NB4 (cell line): ENCODE results near the gene SLC27A5.
"Not testable (repeated sequence)": the region's sequence is repeated elsewhere in the genome, so short reads cannot be mapped to it uniquely, and the experiment has no call there.

Experiments
- DNase-seq: peaks from one replicate; pipeline ENCODE4 v3.0.0; 2010; ENCODE audit warnings: low read depth
- H3K4me3 ChIP-seq: one replicate; pipeline ENCODE4 v1.5.1; 2011; ENCODE audit warnings: mild to moderate bottlenecking, low read depth, low read length, moderate library complexity
- CTCF ChIP-seq: IDR thresholded peaks from one replicate; pipeline ENCODE4 v1.5.1; 2012; ENCODE audit warnings: low read depth, low read length
- MAX ChIP-seq: IDR thresholded peaks from 2 replicates; pipeline ENCODE4 v1.6.1; 2011; ENCODE audit warnings: low read depth, low read length
- MYC ChIP-seq: IDR thresholded peaks from 2 replicates; pipeline ENCODE4 v1.6.1; 2011; ENCODE audit warnings: low read depth, low read length
- POLR2A ChIP-seq: IDR thresholded peaks from 2 replicates; pipeline ENCODE4 v1.6.1; 2011; ENCODE audit warnings: mild to moderate bottlenecking; ENCODE audit not compliant: insufficient read length; ENCODE audit errors: extremely low read depth

The SLC27A5 gene

GRCh38 chr19:58498316-58499020 is 13.3 kb downstream of the SLC27A5 start:
- TF ChIP-seq MAX: no peak
- no peak for TF ChIP-seq CTCF
- TF ChIP-seq MYC: no peak
- TF ChIP-seq POLR2A: no peak
- DNase-seq: no peak
- H3K4me3 ChIP-seq: peak overlapping the region; percentile 79

- TF ChIP-seq POLR2A (no peak), MYC (no peak), MAX (no peak), CTCF (no peak)
- H3K4me3 ChIP-seq: peak overlapping the region; percentile 79
- DNase-seq: no peak
These were observed 14.1 kb downstream of the SLC27A5 start for GRCh38 chr19:58497634-58498170.

- TF ChIP-seq MYC (no peak), POLR2A (no peak), CTCF (no peak), MAX (no peak)
- H3K4me3 ChIP-seq: no peak overlapping the region
- no peak for DNase-seq
These were observed 19.5 kb downstream of the SLC27A5 start for GRCh38 chr19:58492265-58492664.

GRCh38 chr19:58491393-58491792 is 20.4 kb downstream of the SLC27A5 start:
- TF ChIP-seq MYC: no peak
- TF ChIP-seq CTCF: no peak
- TF ChIP-seq POLR2A: no peak
- TF ChIP-seq MAX: no peak

GRCh38 chr19:58484349-58484748 is 27.4 kb downstream of the SLC27A5 start:
- H3K4me3 ChIP-seq, DNase-seq: not testable (repeated sequence)

More at GRCh38 chr19:58491393-58491792, 20.4 kb downstream of the SLC27A5 start:
- no peak overlapping the region for H3K4me3 ChIP-seq
- no peak for DNase-seq

GRCh38 chr19:58483776-58484175 is 28.0 kb downstream of the SLC27A5 start:
- DNase-seq: no peak
- no peak overlapping the region for H3K4me3 ChIP-seq
- TF ChIP-seq MAX (no peak), MYC (no peak), POLR2A (no peak), CTCF (no peak)
